HG03280 (cell line): ENCODE measurements around the gene HK2.

Experiments used
- ATAC-seq: cut with Tn5 transposase; IDR thresholded peaks from one replicate; pipeline ENCODE4 v1.9.1; 2021; ENCODE audit warnings: mild to moderate bottlenecking, moderate library complexity; ENCODE audit not compliant: unreplicated experiment

HK2 gene

GRCh38 chr2:74856599-74856998 is 22.7 kb downstream of the HK2 start:
- ATAC-seq: no peak

DNA sequence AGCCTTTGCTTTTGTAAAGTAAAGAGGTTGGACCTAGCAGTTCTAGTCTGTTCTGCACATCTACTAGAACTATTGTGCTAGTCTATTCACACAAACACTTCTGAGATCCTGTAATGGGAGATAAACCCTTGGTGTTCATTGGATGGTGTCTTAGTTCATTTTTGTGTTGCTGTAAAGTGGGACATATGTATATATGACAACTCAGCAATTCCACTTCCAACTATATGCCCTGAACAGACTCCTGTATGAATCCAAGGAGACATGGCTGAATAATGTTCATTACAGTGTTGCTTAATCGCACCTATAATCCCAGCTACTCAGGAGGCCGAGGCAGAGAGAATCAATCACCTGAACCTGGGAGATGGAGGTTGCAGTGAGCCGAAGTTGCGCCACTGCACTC is 23.3 kb downstream of the HK2 start:
- no peak for ATAC-seq

DNA sequence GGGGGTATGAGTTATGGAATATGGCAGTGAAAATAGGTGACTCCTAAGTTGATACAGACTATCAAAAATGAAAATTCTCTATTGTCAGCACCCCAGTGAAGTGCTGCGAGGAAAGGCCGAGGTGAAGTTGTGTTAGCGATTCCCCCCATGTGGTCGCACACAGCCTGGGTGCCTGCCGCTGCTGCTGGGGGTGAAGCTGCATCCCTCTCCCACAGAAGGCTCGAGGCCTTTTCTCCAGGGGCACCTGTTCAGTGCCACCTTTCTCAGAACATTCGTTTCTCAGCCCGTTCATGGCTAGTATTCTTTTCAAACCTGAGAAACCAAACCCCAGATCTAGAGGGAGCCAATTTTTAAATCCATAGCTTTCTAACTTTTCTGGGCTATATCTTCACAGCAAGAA is 23.8 kb downstream of the HK2 start:
- ATAC-seq: no peak

DNA sequence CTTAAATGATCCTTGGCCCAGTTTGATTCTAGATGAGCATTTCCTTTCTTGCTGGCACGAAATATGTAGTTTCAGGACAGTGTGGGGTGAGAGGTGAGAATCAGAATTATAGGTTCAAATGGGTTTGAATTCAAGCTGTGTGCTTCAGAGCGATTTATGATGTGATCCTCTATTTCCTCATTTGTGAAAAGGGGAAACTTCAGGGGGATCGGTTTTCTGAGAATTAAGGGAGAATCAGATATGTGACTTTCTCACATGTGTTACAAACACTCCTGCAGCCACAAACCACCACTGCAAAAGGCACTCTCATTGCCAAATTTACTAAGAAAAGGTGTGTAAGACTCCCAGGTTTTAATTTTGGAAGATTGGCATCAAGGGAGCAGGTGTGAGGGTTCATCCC is 24.4 kb downstream of the HK2 start:
- ATAC-seq: no peak

GRCh38 chr2:74860079-74860478 is 26.2 kb downstream of the HK2 start:
- ATAC-seq: no peak

DNA sequence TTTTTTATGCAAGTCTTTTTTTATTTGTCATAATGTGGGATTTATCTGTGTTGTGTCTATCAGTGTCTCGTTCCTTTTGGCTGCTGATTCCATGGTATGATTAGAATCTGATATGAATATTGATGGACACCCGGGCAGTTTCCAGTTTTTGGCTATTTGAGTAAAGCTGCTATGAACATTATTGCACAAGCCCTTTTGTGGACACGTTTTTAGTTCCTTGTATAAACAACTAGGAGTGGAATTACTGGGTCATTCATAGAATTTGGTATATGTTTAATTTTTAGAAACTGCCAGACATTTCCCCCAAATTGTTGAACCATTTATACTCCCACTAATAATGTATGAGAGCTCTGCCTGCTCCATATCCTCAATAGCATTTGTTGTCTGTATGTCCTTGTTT is 26.6 kb downstream of the HK2 start:
- ATAC-seq: no peak

- ATAC-seq: no peak
These were observed 27.6 kb downstream of the HK2 start for GRCh38 chr2:74861531-74861930.

DNA sequence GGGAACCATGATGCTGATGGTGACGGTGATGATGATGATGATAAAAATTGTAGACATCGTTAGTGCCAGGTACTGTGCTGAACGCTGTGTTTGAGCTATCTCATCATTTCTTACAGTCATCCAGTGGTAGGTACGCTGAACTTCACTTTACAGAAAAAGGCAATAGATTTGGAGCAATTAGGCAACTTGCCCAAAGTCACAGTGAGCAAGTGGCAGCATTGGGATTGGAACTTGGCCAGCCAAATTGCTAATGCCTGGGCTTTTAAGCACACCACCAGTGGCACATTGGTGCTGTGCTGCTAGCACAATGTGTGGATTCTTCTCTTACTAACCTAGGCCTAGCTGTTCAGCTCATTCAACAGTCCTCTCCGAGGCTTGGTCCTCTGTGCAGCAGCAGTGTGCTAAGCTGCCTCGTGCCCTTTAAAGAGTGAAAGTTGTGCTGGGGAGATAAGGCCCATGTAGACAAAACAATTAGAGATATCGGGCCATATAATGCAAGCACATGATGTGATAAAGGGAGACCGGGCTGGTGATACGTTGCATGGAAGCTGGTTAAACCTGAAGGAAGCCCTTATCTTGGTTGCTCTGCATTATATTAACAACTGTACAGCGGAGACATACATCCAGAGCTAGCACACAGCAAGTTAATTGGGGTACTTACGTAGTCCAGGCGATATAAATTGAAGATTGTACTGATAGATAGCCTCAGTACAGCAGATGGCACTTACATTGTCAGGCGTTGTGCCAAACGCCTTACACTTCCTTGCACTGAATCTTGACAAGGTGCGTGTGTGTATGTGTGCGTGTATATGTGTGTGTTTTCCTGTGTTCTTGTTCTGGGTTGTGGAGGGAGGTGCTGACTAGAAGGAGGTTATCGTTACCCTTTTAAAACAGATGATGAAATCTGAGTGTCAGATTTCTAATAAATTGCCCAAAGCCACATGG is 28.4 kb downstream of the HK2 start:
- no peak for ATAC-seq

GRCh38 chr2:74863802-74864248 is 29.9 kb downstream of the HK2 start:
- no peak for ATAC-seq

GRCh38 chr2:74864728-74865722 is 31.1 kb downstream of the HK2 start:
- ATAC-seq: no peak

GRCh38 chr2:74865770-74866674 is 32.1 kb downstream of the HK2 start:
- ATAC-seq: no peak

GRCh38 chr2:74867841-74868658 is 34.1 kb downstream of the HK2 start:
- no peak for ATAC-seq

GRCh38 chr2:74869517-74869916 is 35.6 kb downstream of the HK2 start:
- no peak for ATAC-seq

DNA sequence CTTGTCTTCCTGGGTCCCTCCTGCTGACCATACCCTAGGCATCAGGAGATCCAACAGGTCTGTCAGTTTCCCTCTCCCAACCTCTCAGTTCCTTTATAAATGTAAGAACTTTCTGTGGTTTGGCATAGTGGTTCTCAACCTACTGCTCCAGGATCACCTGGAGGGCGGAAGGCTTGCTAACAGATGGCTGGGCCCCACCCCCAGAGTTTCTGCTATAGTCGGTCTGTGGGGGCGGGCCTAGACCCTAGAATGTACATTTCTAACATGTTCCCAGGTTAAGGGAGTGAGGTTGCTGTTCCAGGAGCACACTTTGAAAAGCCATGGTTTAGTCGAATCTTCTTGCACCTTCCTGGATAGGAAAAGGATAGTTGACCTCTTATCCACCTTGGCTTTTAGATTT is 37.0 kb downstream of the HK2 start:
- ATAC-seq: no peak

DNA sequence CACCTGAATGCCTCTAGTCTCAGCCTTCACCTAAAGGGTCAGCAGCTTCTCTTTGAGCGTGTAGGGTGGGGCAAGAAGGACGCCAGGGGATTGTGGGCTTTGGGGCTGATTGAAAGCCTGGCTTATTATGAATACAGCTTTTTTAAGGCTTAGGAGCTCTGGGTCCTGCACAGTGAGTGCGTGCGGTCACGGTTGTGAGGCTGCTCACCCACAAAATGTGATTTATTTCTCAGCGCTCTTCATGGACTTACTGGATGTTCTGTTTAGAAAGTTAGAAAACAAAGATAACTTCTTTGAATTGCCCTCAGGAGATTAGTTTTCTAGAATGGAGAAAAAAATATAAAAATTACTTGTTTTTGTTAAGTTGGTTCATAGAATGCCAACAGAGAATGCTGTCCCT is 37.5 kb downstream of the HK2 start:
- no peak for ATAC-seq

GRCh38 chr2:74872389-74872836 is 38.5 kb downstream of the HK2 start:
- no peak for ATAC-seq

DNA sequence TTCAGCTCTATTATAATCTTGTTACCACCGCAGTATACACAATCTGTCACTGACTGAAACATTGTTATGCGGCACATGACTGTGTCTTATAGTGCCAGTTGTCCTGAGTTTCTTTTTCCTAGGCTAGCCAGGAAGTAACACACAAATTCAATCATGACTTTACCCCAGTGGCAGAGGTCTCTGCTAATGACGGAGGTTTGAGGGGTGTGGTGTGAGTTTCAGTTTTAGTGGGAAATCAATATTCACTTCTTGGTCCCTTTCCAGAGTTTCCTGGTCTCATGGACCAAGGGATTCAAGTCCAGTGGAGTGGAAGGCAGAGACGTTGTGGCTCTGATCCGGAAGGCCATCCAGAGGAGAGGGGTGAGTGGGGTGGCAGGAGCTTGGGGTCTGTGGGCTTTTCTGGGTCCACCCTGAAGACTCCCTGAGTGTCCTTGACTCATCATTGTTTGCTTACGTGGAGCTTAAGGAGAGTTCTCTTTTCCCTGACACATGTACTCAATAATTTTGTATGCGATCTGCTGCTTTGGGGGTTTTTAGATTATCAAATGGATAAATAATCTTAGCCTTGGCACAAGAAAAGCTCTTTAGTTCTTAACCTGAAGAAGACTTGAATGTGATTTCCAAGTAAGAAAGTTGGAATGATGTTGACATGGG is 39.2 kb downstream of the HK2 start:
- ATAC-seq: no peak

- no peak for ATAC-seq
These were observed 40.0 kb downstream of the HK2 start for GRCh38 chr2:74873678-74874640.
